IMR-90 (cell line): ENCODE measurements around the gene RNF175.
A peak's percentile ranks its signal among the peaks of the same experiment; 100 is the strongest.

Experiments
- BHLHE40 ChIP-seq: fragments of 150-350 bp; IDR thresholded peaks from 2 replicates; pipeline ENCODE4 v1.6.1; 2016; ENCODE audit warnings: mild to moderate bottlenecking, low read depth, low read length
- CEBPB ChIP-seq: IDR thresholded peaks from 2 replicates; pipeline ENCODE4 v1.6.1; 2012; ENCODE audit warnings: low read depth, low read length, improper control_type of control experiment
- CHD1 ChIP-seq: IDR thresholded peaks from 2 replicates; pipeline ENCODE4 v1.6.1; 2012; ENCODE audit warnings: low read depth, low read length, improper control_type of control experiment
- CTCF ChIP-seq: conservative IDR thresholded peaks from 2 replicates; pipeline ENCODE4 v1.5.1; 2012; ENCODE audit warnings: mild to moderate bottlenecking, low read depth, low read length, improper control_type of control experiment
- MAFK ChIP-seq: IDR thresholded peaks from 2 replicates; pipeline ENCODE4 v1.6.1; 2012; ENCODE audit warnings: low read depth, low read length, improper control_type of control experiment
- MAZ ChIP-seq: IDR thresholded peaks from 2 replicates; pipeline ENCODE4 v1.6.1; 2012; ENCODE audit warnings: low read depth, mild to moderate bottlenecking, low read length, improper control_type of control experiment, moderate library complexity, borderline replicate concordance
- MXI1 ChIP-seq: IDR thresholded peaks from 2 replicates; pipeline ENCODE4 v1.6.1; 2012; ENCODE audit warnings: low read depth, mild to moderate bottlenecking, low read length, moderate library complexity, borderline replicate concordance
- POLR2A ChIP-seq: IDR thresholded peaks from 2 replicates; pipeline ENCODE4 v1.6.1; 2012; ENCODE audit warnings: mild to moderate bottlenecking, low read depth, low read length
- RCOR1 ChIP-seq: IDR thresholded peaks from 2 replicates; pipeline ENCODE4 v1.6.1; 2012; ENCODE audit warnings: mild to moderate bottlenecking, low read length, improper control_type of control experiment; ENCODE audit not compliant: insufficient replicate concordance
- RFX5 ChIP-seq: IDR thresholded peaks from 2 replicates; pipeline ENCODE4 v1.8.0; 2012; ENCODE audit warnings: low read depth, mild to moderate bottlenecking, low read length, moderate library complexity
- SMC3 ChIP-seq: fragments of 150-350 bp; IDR thresholded peaks from 2 replicates; pipeline ENCODE4 v1.6.1; 2016; ENCODE audit warnings: low read depth, mild to moderate bottlenecking, antibody characterized with exemption, low read length, moderate library complexity
- USF2 ChIP-seq: fragments of 150-350 bp; IDR thresholded peaks from 2 replicates; pipeline ENCODE4 v1.6.1; 2017; ENCODE audit warnings: mild to moderate bottlenecking, antibody characterized with exemption, low read length, low read depth

DNA sequence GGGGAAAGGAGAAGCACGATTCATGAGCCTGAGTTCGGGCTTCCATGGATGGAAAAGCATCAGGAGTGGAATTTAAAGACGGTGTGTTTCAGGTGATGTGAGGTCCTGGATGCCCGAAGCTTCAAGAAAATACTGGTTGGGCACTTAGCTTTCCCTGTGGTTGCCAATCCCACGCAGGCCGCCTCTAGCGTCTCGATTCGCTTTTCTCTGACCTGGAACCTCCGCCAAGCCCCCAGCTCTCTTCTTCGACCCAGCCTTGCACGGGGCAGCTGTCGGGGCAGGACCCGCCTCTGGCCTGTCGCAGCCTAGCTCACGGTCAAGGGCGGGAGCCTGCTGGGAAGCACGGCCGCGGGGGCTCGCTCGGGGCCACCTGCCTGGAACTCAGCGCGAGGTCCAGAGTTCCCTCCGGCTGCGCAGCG, 76.1 kb downstream of the RNF175 start:
- TF ChIP-seq CTCF (no peak), CEBPB (no peak), RFX5 (no peak), MXI1 (no peak), BHLHE40 (peak; percentile 63; the same call in 1 of the 2 replicates), CHD1 (no peak), POLR2A (no peak), MAFK (no peak), USF2 (no peak), SMC3 (no peak), RCOR1 (no peak), MAZ (no peak)
